Measurements from ENCODE around the gene SLC43A2.

- no peak for TF ChIP-seq CTCF (IDR thresholded peaks at IDR 0.05)
- TF ChIP-seq, protein P1, sequence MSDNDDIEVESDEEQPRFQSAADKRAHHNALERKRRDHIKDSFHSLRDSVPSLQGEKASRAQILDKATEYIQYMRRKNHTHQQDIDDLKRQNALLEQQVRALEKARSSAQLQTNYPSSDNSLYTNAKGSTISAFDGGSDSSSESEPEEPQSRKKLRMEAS (IDR thresholded peaks at IDR 0.05; ENCODE audit: low read depth) = no peak
- TF ChIP-seq POLR2AphosphoS5 (IDR thresholded peaks at IDR 0.05; ENCODE audit: low read depth, low read length) = no peak
- no peak for TF ChIP-seq TAF1 (IDR thresholded peaks at IDR 0.05; ENCODE audit: borderline replicate concordance, low read depth, low read length)
- no peak for TF ChIP-seq PBX3 (IDR thresholded peaks at IDR 0.05)
- no peak for TF ChIP-seq ZBTB33 (IDR thresholded peaks at IDR 0.05; ENCODE audit: borderline replicate concordance, low read depth)
These were observed 62.8 kb downstream of the SLC43A2 start for GRCh38 chr17:1565877-1566276.

Measured in SK-N-SH (cell line).